K562 (cell line): ENCODE data around the gene SLC30A3. TPM values are rescaled to one million over a fixed set of nuclear protein-coding genes. Genes with fewer than 3 reads are reported as not detected.

Experiments used
- GABPB2 ChIP-seq: fragments of 250-450 bp; sonication (Bioruptor Pico); conservative IDR thresholded peaks from 2 replicates; pipeline ENCODE4 v1.5.1; 2021; ENCODE audit warnings: mild to moderate bottlenecking
- GTF2A2 ChIP-seq: IDR thresholded peaks from 2 replicates; pipeline ENCODE4 v1.6.1; 2016; ENCODE audit warnings: mild to moderate bottlenecking, missing genetic modification characterization, missing compliant biosample characterization
- HCFC1 ChIP-seq: IDR thresholded peaks from 2 replicates; pipeline ENCODE4 v1.6.1; 2012; ENCODE audit warnings: low read depth, low read length, improper control_type of control experiment
- HDAC8 ChIP-seq: fragments of 450-650 bp; IDR thresholded peaks from 2 replicates; pipeline ENCODE4 v1.6.1; 2016; ENCODE audit warnings: mild to moderate bottlenecking, missing genetic modification characterization, moderate library complexity, missing compliant biosample characterization
- HMG20B ChIP-seq: fragments of 250-450 bp; sonication (Bioruptor Pico); IDR thresholded peaks from 2 replicates; pipeline ENCODE4 v1.5.0; 2021; ENCODE audit warnings: mild to moderate bottlenecking
- HNRNPH1 ChIP-seq: fragments of 200-400 bp; formaldehyde crosslinking; optimal IDR thresholded peaks from 2 replicates; pipeline ENCODE3; 2017; ENCODE audit warnings: low read depth, mild to moderate bottlenecking, low read length, moderate library complexity
- HNRNPL ChIP-seq: fragments of 200-400 bp; formaldehyde crosslinking; IDR thresholded peaks from 2 replicates; pipeline ENCODE4 v1.6.1; 2017; ENCODE audit warnings: low read depth, mild to moderate bottlenecking, low read length
- JUND ChIP-seq, 2 experiments: IDR thresholded peaks; 2 replicates in 1 of 2; 3 replicates in 1 of 2; pipeline ENCODE4 v1.6.1; 2011; ENCODE audit warnings: borderline replicate concordance in 2 of 2, low read depth in 2 of 2, low read length in 2 of 2, improper control_type of control experiment in 1 of 2, missing biosample characterization in 1 of 2, missing genetic modification characterization in 1 of 2, missing genetic modification reagents in 1 of 2
- KAT8 ChIP-seq: fragments of 450-650 bp; IDR thresholded peaks from 2 replicates; pipeline ENCODE4 v1.6.1; 2016; ENCODE audit warnings: low read depth, mild to moderate bottlenecking
- POLR2A ChIP-seq: fragments of 450-650 bp; conservative IDR thresholded peaks from 2 replicates; pipeline ENCODE4 v1.6.1; 2016
- RBM22 ChIP-seq: fragments of 200-400 bp; formaldehyde crosslinking; IDR thresholded peaks from 2 replicates; pipeline ENCODE4 v1.6.1; 2018; ENCODE audit warnings: low read length, low read depth; ENCODE audit not compliant: poor library complexity, severe bottlenecking
- SOX6 ChIP-seq: fragments of 450-650 bp; IDR thresholded peaks from 2 replicates; pipeline ENCODE4 v1.6.1; 2014; ENCODE audit warnings: mild to moderate bottlenecking
- SREBF1 ChIP-seq: fragments of 150-350 bp; IDR thresholded peaks from 2 replicates; pipeline ENCODE4 v1.6.1; 2014; ENCODE audit warnings: antibody characterized with exemption, low read depth, low read length, borderline replicate concordance
- TAF1 ChIP-seq: IDR thresholded peaks from 2 replicates; pipeline ENCODE4 v1.6.1; 2011; ENCODE audit warnings: mild to moderate bottlenecking, low read length, moderate library complexity; ENCODE audit not compliant: insufficient read depth, control insufficient read depth, severe bottlenecking; ENCODE audit errors: extremely low read depth
- TARDBP ChIP-seq: fragments of 450-650 bp; IDR thresholded peaks from 2 replicates; pipeline ENCODE4 v1.6.1; 2016
- TSC22D4 ChIP-seq: fragments of 450-650 bp; IDR thresholded peaks from 2 replicates; pipeline ENCODE4 v1.6.1; 2016; ENCODE audit warnings: missing genetic modification characterization, missing biosample characterization, control low read depth
- ZNF197 ChIP-seq: fragments of 200-800 bp; sonication (Bioruptor generic); IDR thresholded peaks from 2 replicates; pipeline ENCODE4 v1.6.1; 2016; ENCODE audit warnings: low read depth, missing genetic modification characterization, missing compliant biosample characterization
- ZNF311 ChIP-seq: fragments of 250-450 bp; sonication (Bioruptor Pico); IDR thresholded peaks from 2 replicates; pipeline ENCODE4 v1.4.0; 2020; ENCODE audit warnings: mild to moderate bottlenecking, moderate library complexity
- ZNF584 ChIP-seq: fragments of 200-800 bp; sonication (Bioruptor generic); IDR thresholded peaks from 2 replicates; pipeline ENCODE4 v1.6.1; 2016; ENCODE audit warnings: low read depth, mild to moderate bottlenecking, missing genetic modification characterization, missing compliant biosample characterization
- polyA plus RNA-seq, 8 experiments: library from polyadenylated mRNA; depleted of rRNA in 4 of 8; stranded (reverse) in 5 of 8; unstranded in 3 of 8; fragments of >200 nt; fragmentation: Nextera tagmentation in 2 of 8; fragmentation: Illumina TruSeq in 1 of 8; extraction: Ambion mirVana in 2 of 8; extraction: Trizol in 1 of 8; gene quantifications; 2 replicates each; pipeline versions ENCODE4 v1.2.1 to v1.2.3, GENCODE V29; 2011 to 2014; ENCODE audit warnings: inconsistent platforms in 1 of 8, missing spikeins in 1 of 8
- total RNA-seq, 7 experiments: library from RNA; depleted of rRNA in 6 of 7; stranded (reverse); fragments of >200 nt in 6 of 7; fragmentation: Illumina TruSeq in 2 of 7; extraction: Trizol in 2 of 7; gene quantifications; 2 replicates each; pipeline versions ENCODE4 v1.2.1 to v1.2.3, GENCODE V29; 2011 to 2021; ENCODE audit warnings: low replicate concordance in 1 of 7
- TF ChIP-seq, protein P1 (sequence below): sonication (generic); formaldehyde crosslinking; IDR thresholded peaks from 2 replicates; pipeline ENCODE4 v1.8.0; 2022; ENCODE audit warnings: missing genetic modification reagents, mild to moderate bottlenecking, borderline replicate concordance
- TF ChIP-seq, protein P2 (sequence below): fragments of 250-450 bp; sonication (Bioruptor Pico); IDR thresholded peaks from 2 replicates; pipeline ENCODE4 v1.4.0; 2020; ENCODE audit warnings: mild to moderate bottlenecking
- TF ChIP-seq, protein P3 (sequence below): sonication (generic); formaldehyde crosslinking; IDR thresholded peaks from 2 replicates; pipeline ENCODE4 v1.8.1; 2022; ENCODE audit warnings: missing genetic modification reagents
- TF ChIP-seq, protein P4 (sequence below): fragments of 250-450 bp; sonication (Bioruptor Pico); IDR thresholded peaks from 2 replicates; pipeline ENCODE4 v1.8.0; 2021; ENCODE audit warnings: mild to moderate bottlenecking, moderate library complexity

The SLC30A3 gene
- total and polyA plus RNA-seq, 9 of the 15 experiments (the other 6 are each of a cell fraction or from before 2014, with no cell fraction given): 0.03 to 2.7 (median 0.89) TPM; not detected in 1

DNA sequence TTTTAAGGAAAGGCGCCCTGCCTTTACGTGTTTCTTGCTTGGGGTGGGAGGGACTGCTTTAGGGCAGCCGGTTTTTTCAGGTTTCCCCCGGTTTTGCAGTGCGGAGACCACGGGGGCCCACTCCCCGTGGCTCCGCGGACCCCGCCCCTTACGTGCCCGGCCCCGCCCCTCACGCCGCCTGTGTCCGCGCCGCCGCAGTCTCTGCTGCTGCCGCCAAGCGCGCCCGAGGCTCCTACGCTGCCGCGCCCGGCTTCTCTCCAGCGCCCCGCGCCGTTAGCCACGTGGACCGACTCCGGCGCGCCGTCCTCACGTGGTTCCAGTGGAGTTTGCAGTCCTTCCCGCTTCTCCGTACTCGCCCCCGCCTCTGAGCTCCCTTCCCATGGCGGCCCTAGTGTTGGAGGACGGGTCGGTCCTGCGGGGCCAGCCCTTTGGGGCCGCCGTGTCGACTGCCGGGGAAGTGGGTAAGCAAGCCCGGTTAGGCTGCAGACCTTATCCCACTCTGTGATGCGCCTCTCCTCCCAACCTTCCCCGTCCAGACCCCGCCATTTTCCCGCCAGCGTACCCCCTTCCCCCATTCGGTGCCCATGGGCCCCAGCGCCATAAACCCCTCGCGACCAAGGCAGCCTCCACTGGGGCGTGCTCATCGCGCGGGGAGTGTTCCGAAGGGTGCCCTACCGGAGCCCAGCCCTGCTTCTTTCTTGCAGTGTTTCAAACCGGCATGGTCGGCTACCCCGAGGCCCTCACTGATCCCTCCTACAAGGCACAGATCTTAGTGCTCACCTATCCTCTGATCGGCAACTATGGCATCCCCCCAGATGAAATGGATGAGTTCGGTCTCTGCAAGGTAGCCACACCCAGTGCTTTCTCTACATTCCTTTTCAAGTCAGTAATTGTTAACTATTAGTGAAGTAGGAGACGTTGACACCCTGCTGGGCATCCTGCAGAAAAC is 45.4 kb downstream of the SLC30A3 start, which contains the start of gene CAD (continued):
- TF ChIP-seq TSC22D4 (tag) (no peak), ZNF197 (CRISPR knock-in tag) (no peak), ZNF311 (no peak), HMG20B (no peak), JUND (IDR thresholded peaks at IDR 0.05; ENCODE audit: borderline replicate concordance, low read depth, low read length) (no peak), JUND (tag; IDR thresholded peaks at IDR 0.05; ENCODE audit: borderline replicate concordance, low read depth, low read length) (no peak; the same call in 2 of the 3 replicates), TAF1 (peak; percentile 59), HDAC8 (tag) (peak; percentile 65; the same call in 1 of the 2 replicates), HNRNPL (no peak), KAT8 (no peak), SREBF1 (0 out of 2 replicates have a peak, but pooled peaks have one; percentile 12), GTF2A2 (tag) (no peak), SOX6 (peak; percentile 19; the same call in 1 of the 2 replicates), TARDBP (no peak), POLR2A (peak; percentile 87), GABPB2 (no peak), HCFC1 (peak; percentile 64), RBM22 (peak; percentile 89), HNRNPH1 (no peak), ZNF584 (CRISPR knock-in tag) (peak; percentile 53; the same call in 1 of the 2 replicates)
- TF ChIP-seq, protein P1, sequence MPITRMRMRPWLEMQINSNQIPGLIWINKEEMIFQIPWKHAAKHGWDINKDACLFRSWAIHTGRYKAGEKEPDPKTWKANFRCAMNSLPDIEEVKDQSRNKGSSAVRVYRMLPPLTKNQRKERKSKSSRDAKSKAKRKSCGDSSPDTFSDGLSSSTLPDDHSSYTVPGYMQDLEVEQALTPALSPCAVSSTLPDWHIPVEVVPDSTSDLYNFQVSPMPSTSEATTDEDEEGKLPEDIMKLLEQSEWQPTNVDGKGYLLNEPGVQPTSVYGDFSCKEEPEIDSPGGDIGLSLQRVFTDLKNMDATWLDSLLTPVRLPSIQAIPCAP: no peak
- TF ChIP-seq, protein P2, sequence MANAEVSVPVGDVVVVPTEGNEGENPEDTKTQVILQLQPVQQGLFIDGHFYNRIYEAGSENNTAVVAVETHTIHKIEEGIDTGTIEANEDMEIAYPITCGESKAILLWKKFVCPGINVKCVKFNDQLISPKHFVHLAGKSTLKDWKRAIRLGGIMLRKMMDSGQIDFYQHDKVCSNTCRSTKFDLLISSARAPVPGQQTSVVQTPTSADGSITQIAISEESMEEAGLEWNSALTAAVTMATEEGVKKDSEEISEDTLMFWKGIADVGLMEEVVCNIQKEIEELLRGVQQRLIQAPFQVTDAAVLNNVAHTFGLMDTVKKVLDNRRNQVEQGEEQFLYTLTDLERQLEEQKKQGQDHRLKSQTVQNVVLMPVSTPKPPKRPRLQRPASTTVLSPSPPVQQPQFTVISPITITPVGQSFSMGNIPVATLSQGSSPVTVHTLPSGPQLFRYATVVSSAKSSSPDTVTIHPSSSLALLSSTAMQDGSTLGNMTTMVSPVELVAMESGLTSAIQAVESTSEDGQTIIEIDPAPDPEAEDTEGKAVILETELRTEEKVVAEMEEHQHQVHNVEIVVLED (CRISPR knock-in tag): peak; percentile 89
- TF ChIP-seq, protein P3, sequence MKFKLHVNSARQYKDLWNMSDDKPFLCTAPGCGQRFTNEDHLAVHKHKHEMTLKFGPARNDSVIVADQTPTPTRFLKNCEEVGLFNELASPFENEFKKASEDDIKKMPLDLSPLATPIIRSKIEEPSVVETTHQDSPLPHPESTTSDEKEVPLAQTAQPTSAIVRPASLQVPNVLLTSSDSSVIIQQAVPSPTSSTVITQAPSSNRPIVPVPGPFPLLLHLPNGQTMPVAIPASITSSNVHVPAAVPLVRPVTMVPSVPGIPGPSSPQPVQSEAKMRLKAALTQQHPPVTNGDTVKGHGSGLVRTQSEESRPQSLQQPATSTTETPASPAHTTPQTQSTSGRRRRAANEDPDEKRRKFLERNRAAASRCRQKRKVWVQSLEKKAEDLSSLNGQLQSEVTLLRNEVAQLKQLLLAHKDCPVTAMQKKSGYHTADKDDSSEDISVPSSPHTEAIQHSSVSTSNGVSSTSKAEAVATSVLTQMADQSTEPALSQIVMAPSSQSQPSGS (CRISPR knock-in tag): no peak
- TF ChIP-seq, protein P4, sequence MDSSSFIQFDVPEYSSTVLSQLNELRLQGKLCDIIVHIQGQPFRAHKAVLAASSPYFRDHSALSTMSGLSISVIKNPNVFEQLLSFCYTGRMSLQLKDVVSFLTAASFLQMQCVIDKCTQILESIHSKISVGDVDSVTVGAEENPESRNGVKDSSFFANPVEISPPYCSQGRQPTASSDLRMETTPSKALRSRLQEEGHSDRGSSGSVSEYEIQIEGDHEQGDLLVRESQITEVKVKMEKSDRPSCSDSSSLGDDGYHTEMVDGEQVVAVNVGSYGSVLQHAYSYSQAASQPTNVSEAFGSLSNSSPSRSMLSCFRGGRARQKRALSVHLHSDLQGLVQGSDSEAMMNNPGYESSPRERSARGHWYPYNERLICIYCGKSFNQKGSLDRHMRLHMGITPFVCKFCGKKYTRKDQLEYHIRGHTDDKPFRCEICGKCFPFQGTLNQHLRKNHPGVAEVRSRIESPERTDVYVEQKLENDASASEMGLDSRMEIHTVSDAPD (CRISPR knock-in tag): no peak
